ENCODE measurements around the gene GALNT15.

The GALNT15 gene

DNA sequence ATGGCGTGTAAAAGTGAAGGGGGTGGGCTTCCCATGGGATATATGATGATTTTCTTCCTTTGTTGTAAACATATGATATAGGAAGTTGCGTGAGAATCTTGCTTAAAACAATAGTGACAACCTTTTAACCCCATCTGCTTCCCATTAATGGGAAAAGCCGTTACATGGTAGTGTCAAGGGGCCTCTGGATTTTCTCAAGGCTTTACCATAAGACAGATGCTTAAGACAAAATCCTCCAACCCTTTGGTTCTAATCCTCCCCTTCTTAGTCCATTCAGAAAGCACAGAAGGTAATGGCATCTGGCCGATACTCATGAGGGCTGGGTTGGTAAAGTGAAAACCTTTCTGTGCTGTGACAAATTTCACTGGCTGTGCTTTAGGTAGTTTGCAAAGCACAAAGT is 65.3 kb downstream of the GALNT15 start:
- H3K4me1 ChIP-seq = no peaks in the 10 kb centered on the region
- H3K27me3 ChIP-seq = no peaks in the 10 kb centered on the region
- no peak for DNase-seq
- H3K9me3 ChIP-seq = no peaks in the 10 kb centered on the region
- no peak for TF ChIP-seq CTCF (IDR thresholded peaks at IDR 0.05; ENCODE audit: low read depth, low read length)
- no peak overlapping the region for H3K4me3 ChIP-seq (ENCODE audit: low read depth, low read length)
- H3K36me3 ChIP-seq = no peaks in the 10 kb centered on the region

- no peak for TF ChIP-seq CTCF (IDR thresholded peaks at IDR 0.05; ENCODE audit: low read depth, low read length)
- H3K4me3 ChIP-seq (ENCODE audit: low read depth, low read length) = no peak overlapping the region
- H3K27me3 ChIP-seq = no peaks in the 10 kb centered on the region
- H3K9me3 ChIP-seq = no peaks in the 10 kb centered on the region
- no peak for DNase-seq
- no peaks in the 10 kb centered on the region for H3K36me3 ChIP-seq
- H3K4me1 ChIP-seq = no peaks in the 10 kb centered on the region
Measured at GRCh38 chr3:16240229-16241023, 65.9 kb downstream of the GALNT15 start.

DNA sequence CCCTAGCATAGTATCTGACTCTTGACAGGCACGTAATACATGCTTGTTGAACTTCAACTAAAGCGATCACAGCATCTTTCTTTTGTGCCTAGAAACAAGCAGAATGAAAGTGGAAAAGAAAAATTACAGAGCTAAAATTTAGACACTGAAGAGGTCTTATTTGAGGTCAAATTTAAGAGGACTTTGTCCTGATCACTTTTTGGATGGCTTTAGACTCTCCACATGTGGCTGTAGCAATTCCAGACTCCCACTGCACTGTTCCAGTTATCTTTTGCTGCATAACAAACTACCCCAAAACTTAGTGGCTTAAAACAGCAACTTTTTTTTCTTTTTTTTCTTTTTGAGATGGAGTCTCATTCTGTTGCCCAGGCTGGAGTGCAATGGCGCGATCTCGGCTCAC is 66.7 kb downstream of the GALNT15 start:
- no peak for DNase-seq
- Histone ChIP-seq H3K4me1 (no peaks in the 10 kb centered on the region), H3K4me3 (ENCODE audit: low read depth, low read length) (no peak overlapping the region), H3K27me3 (no peaks in the 10 kb centered on the region), H3K36me3 (no peaks in the 10 kb centered on the region), H3K9me3 (no peaks in the 10 kb centered on the region)
- no peak for TF ChIP-seq CTCF (IDR thresholded peaks at IDR 0.05; ENCODE audit: low read depth, low read length)

- TF ChIP-seq CTCF (IDR thresholded peaks at IDR 0.05; ENCODE audit: low read depth, low read length) = no peak
- no peak for DNase-seq
- no peak overlapping the region for H3K4me3 ChIP-seq (ENCODE audit: low read depth, low read length)
Measured at GRCh38 chr3:16242177-16242576, 67.7 kb downstream of the GALNT15 start.

GRCh38 chr3:16243706-16244490 is 69.4 kb downstream of the GALNT15 start:
- no peaks in the 10 kb centered on the region for H3K27me3 ChIP-seq
- H3K9me3 ChIP-seq = no peaks in the 10 kb centered on the region
- no peak overlapping the region for H3K4me3 ChIP-seq (ENCODE audit: low read depth, low read length)
- no peak for TF ChIP-seq CTCF (IDR thresholded peaks at IDR 0.05; ENCODE audit: low read depth, low read length)
- no peaks in the 10 kb centered on the region for H3K4me1 ChIP-seq
- H3K36me3 ChIP-seq = no peaks in the 10 kb centered on the region
- DNase-seq = no peak

More at GRCh38 chr3:16242177-16242576, 67.7 kb downstream of the GALNT15 start:
- H3K27me3 ChIP-seq = no peaks in the 10 kb centered on the region
- no peaks in the 10 kb centered on the region for H3K9me3 ChIP-seq
- no peaks in the 10 kb centered on the region for H3K36me3 ChIP-seq
- no peaks in the 10 kb centered on the region for H3K4me1 ChIP-seq

GRCh38 chr3:16245609-16246008 is 71.1 kb downstream of the GALNT15 start:
- no peak for TF ChIP-seq CTCF (IDR thresholded peaks at IDR 0.05; ENCODE audit: low read depth, low read length)
- Histone ChIP-seq H3K4me1 (no peaks in the 10 kb centered on the region), H3K4me3 (ENCODE audit: low read depth, low read length) (no peak overlapping the region), H3K36me3 (no peaks in the 10 kb centered on the region), H3K9me3 (no peaks in the 10 kb centered on the region), H3K27me3 (no peaks in the 10 kb centered on the region)
- DNase-seq = no peak

All from BE2C (cell line).